Uterus (tissue), 4 donors: ENCODE measurements around the gene TRNP1. TPM values are rescaled to one million over a fixed set of nuclear protein-coding genes. Genes with fewer than 3 reads are reported as not detected.

ENCODE experiments used
- DNase-seq, 2 donors: peaks; one replicate each; pipeline ENCODE4 v3.0.0-alpha.2; 2019 to 2020
- H3K27ac ChIP-seq, 2 donors: fragments of 200-600 bp; sonication (generic); 1 replicate in 1 of 2; 2 replicates in 1 of 2; pipeline ENCODE4 v1.5.1; 2016 to 2018
- H3K27me3 ChIP-seq, 2 donors: fragments of 200-600 bp; sonication (generic); one replicate each; pipeline ENCODE4 v1.5.1; 2018 to 2019; ENCODE audit warnings: control low read depth in 1 of 2
- H3K36me3 ChIP-seq, 2 donors: fragments of 200-600 bp; sonication (generic); one replicate each; pipeline ENCODE4 v1.5.1; 2019; ENCODE audit warnings: control low read depth in 1 of 2
- H3K4me1 ChIP-seq, 2 donors: fragments of 200-600 bp; sonication (generic); one replicate each; pipeline ENCODE4 v1.5.1; 2018 to 2019; ENCODE audit warnings: control low read depth in 1 of 2
- H3K4me3 ChIP-seq, 2 donors: fragments of 200-600 bp; sonication (generic); 1 replicate in 1 of 2; 2 replicates in 1 of 2; pipeline ENCODE4 v1.5.1; 2018 to 2019; ENCODE audit warnings: mild to moderate bottlenecking in 1 of 2
- H3K9me3 ChIP-seq, 2 donors: fragments of 200-600 bp; sonication (generic); one replicate each; pipeline ENCODE4 v1.5.1; 2019; ENCODE audit warnings: control low read depth in 1 of 2
- POLR2A ChIP-seq, 2 donors: fragments of 450-650 bp; IDR thresholded peaks; one replicate each; pipeline ENCODE4 v1.6.1; 2016; ENCODE audit warnings: antibody characterized with exemption in 2 of 2, mild to moderate bottlenecking in 1 of 2, moderate library complexity in 1 of 2
- intact Hi-C: fragments of 100-400 bp; cut with DNase I; formaldehyde crosslinking; loops from one replicate; pipeline ENCODE4 v1.15.1; 2023; ENCODE audit warnings: low total_unique reads
- total RNA-seq, 4 donors: library from RNA; depleted of rRNA in 3 of 4; stranded (reverse); fragments of >200 nt in 3 of 4; gene quantifications; one replicate each; pipeline versions ENCODE4 v1.1.0 to v1.2.4, GENCODE V29; 2014 to 2023
- TF ChIP-seq, protein P1 (sequence below), 4 experiments: fragments of 200-600 bp in 2 of 4; fragments of 450-650 bp in 2 of 4; sonication (generic) in 2 of 4; IDR thresholded peaks; one replicate each; pipeline ENCODE4 v1.5.1; 2016 to 2019; ENCODE audit warnings: antibody characterized with exemption in 4 of 4, mild to moderate bottlenecking in 2 of 4, moderate library complexity in 1 of 4
- donor health status: DM: yes; HTN: yes; CAD: no.

TRNP1 gene
- total RNA-seq, 4 donors from 2014 or later: 1.5 to 11.9 (median 7.2) TPM

DNA sequence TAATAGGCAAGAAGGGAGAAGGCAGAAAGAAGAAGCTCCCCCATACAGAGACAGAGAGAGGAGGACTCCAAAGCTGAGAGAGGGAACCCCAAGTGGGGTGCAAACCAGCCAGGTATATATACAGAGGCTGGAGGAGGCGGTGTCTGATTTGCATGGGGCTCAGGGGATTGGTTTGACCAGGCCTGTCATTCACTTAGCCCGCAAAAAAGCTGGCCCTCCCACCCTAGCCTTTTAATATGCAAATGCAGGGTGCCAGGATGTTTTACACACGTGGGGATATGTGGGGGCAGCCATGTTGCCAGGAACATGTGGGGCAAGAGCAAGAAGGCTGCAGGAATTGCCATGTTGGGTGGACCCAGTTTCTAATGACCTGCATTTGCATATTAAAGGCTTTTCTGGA lies 56.1 kb downstream of the TRNP1 start:
- Histone ChIP-seq H3K9me3 (no peaks in the 10 kb centered on the region), H3K27me3 (no peaks in the 10 kb centered on the region), H3K4me1 (no peaks in the 10 kb centered on the region), H3K27ac (no peak overlapping the region), H3K4me3 (no peak overlapping the region), H3K36me3 (no peaks in the 10 kb centered on the region)
- intact Hi-C loops: loop anchor here (10.0 kb wide), 1 partner anchor 235 kb away; no protein-coding TSS in a partner anchor
- DNase-seq: no peak
- TF ChIP-seq, protein P1, sequence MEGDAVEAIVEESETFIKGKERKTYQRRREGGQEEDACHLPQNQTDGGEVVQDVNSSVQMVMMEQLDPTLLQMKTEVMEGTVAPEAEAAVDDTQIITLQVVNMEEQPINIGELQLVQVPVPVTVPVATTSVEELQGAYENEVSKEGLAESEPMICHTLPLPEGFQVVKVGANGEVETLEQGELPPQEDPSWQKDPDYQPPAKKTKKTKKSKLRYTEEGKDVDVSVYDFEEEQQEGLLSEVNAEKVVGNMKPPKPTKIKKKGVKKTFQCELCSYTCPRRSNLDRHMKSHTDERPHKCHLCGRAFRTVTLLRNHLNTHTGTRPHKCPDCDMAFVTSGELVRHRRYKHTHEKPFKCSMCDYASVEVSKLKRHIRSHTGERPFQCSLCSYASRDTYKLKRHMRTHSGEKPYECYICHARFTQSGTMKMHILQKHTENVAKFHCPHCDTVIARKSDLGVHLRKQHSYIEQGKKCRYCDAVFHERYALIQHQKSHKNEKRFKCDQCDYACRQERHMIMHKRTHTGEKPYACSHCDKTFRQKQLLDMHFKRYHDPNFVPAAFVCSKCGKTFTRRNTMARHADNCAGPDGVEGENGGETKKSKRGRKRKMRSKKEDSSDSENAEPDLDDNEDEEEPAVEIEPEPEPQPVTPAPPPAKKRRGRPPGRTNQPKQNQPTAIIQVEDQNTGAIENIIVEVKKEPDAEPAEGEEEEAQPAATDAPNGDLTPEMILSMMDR (IDR thresholded peaks at IDR 0.05): no peak
- no peak for TF ChIP-seq POLR2A (IDR thresholded peaks at IDR 0.05)

Other genes starting within 250 kb of the TRNP1 start
- gene PIGV, start 205.7 kb upstream of the TRNP1 start, total RNA-seq: 10 to 100 TPM in 2 of 4 donors, 1 to 10 TPM in 2; 9.5 to 20.3 (median 12.4) TPM
- 10 to 100 TPM in 2 of 4 donors, 1 to 10 TPM in 2; 1.2 to 19.8 (median 8.0) TPM for gene ZDHHC18, start 167.0 kb upstream of the TRNP1 start, total RNA-seq
- under 1 TPM in 2 of 4 donors, not detected in 2; 0.55 to 0.83 TPM for gene SFN, start 130.5 kb upstream of the TRNP1 start, total RNA-seq
- 10 to 100 TPM in 3 of 4 donors, 1 to 10 TPM in 1; 3.5 to 21.7 (median 11.4) TPM for gene GPN2, start 103.4 kb upstream of the TRNP1 start, total RNA-seq
- 10 to 100 TPM in 2 of 4 donors, 1 to 10 TPM in 2; 1.3 to 15.9 (median 7.0) TPM for gene GPATCH3, start 93.2 kb upstream of the TRNP1 start, total RNA-seq
- gene NR0B2, start 79.7 kb upstream of the TRNP1 start, total RNA-seq: not detected
- gene NUDC, start 71.9 kb upstream of the TRNP1 start, total RNA-seq: 100 to 1,000 TPM in 1 of 4 donors, 10 to 100 TPM in 3; 20.6 to 133 (median 41.0) TPM
- 1 to 10 TPM in 1 of 4 donors, not detected in 3; 1.9 TPM for gene KDF1, start 33.2 kb upstream of the TRNP1 start, total RNA-seq
- 10 to 100 TPM in 2 of 4 donors, 1 to 10 TPM in 2; 3.2 to 30.0 (median 11.9) TPM for gene TENT5B, start 19.2 kb downstream of the TRNP1 start, total RNA-seq
- gene SLC9A1, start 161.4 kb downstream of the TRNP1 start, total RNA-seq: 10 to 100 TPM in 2 of 4 donors, 1 to 10 TPM in 2; 3.1 to 33.6 (median 18.4) TPM
- 10 to 100 TPM in 3 of 4 donors, 1 to 10 TPM in 1; 5.6 to 45.8 (median 34.2) TPM for gene WDTC1, start 240.9 kb downstream of the TRNP1 start, total RNA-seq